ENCODE measurements around the gene HOXC13.

DNA sequence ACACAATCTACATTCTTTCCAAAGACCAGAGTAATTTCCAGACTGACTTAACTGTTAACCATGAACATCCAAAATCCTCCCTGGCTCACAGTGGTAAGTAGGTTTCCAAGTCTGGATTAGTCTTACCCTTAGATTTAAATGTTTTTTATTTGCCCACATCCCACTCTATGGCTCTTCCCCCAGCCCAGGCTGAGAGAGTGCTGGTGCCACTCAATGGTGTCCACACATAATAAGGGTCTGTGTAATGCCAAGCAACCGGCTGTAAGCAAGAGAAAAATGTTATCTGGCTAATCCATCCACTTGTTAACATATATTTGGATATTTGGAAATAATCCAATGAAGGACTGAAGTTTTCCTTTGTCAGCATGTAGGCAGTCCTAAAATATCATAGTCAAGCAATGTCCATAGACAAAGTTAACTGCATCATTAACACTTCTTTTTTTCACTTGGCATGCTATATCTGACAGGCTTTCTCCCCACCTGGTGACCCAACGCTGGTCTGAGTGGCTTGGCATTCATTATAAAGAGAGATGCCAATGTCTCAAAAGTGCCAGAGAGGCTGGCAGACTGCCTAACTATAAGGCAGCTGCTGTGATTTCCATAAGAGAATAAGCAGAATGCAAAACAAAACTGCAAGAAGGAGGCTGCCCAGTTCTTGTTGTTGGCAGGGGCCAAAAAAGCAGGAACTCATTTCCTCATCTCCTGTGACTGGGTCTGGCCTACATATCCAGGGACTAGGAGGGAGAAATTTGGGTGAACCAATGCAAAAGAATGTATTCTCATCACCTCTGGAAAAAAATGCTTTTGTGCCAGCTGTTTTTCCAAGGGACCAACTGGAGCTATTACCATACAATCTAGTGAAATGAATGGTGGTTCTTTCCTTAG, 13.9 kb upstream of the HOXC13 start:
- TF ChIP-seq, protein P1, sequence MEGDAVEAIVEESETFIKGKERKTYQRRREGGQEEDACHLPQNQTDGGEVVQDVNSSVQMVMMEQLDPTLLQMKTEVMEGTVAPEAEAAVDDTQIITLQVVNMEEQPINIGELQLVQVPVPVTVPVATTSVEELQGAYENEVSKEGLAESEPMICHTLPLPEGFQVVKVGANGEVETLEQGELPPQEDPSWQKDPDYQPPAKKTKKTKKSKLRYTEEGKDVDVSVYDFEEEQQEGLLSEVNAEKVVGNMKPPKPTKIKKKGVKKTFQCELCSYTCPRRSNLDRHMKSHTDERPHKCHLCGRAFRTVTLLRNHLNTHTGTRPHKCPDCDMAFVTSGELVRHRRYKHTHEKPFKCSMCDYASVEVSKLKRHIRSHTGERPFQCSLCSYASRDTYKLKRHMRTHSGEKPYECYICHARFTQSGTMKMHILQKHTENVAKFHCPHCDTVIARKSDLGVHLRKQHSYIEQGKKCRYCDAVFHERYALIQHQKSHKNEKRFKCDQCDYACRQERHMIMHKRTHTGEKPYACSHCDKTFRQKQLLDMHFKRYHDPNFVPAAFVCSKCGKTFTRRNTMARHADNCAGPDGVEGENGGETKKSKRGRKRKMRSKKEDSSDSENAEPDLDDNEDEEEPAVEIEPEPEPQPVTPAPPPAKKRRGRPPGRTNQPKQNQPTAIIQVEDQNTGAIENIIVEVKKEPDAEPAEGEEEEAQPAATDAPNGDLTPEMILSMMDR (IDR thresholded peaks at IDR 0.05): no peak
- TF ChIP-seq POLR2A (IDR thresholded peaks at IDR 0.05): no peak
